HG03108 (cell line): ENCODE measurements around the gene SLC35E4.
A peak's percentile ranks its signal among the peaks of the same experiment; 100 is the strongest.
"Not testable (repeated sequence)": the region's sequence is repeated elsewhere in the genome, so short reads cannot be mapped to it uniquely, and the experiment has no call there.

Source experiments
- ATAC-seq: cut with Tn5 transposase; IDR thresholded peaks from one replicate; pipeline ENCODE4 v1.9.1; 2021; ENCODE audit warnings: moderate library complexity; ENCODE audit not compliant: unreplicated experiment

SLC35E4 gene

DNA sequence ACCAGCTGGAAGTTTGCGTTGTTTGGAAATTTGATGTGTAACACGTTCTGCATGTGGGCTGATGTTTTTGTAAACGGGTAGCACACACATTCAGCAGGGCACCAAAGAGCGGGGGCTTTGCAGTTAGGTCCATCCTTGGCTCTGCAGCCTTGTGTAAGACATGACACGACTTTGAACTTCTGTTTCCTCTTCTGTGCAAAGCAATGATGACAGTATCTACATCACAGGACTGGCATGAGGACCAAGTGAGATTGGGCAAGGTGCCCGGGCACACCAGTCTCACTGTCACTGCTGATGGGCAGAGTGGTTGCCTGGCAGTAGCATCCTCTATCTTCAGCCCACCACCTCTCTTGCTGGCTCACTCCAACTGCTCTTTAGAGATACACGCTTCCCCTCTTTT lies 25.3 kb upstream of the SLC35E4 start:
- ATAC-seq, result no peak

DNA sequence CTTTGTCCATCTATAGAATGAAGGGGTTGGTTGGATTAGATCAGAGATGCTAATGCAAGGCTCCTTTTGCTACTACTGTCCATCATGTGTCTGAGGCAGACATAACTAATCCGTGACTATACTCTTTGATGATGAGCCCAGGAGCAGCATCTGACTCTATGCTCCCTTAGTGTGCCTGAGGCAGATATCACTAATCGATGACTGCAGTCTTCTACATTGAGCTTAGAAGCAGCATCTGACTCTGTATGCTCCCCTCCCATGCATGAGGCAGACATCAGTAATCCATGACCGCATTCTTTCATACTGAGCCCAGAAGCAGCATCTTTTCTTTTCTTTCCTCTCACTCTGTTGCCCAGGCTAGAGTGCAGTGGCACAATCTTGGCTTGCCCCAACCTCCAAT lies 24.4 kb upstream of the SLC35E4 start:
- no peak for ATAC-seq

DNA sequence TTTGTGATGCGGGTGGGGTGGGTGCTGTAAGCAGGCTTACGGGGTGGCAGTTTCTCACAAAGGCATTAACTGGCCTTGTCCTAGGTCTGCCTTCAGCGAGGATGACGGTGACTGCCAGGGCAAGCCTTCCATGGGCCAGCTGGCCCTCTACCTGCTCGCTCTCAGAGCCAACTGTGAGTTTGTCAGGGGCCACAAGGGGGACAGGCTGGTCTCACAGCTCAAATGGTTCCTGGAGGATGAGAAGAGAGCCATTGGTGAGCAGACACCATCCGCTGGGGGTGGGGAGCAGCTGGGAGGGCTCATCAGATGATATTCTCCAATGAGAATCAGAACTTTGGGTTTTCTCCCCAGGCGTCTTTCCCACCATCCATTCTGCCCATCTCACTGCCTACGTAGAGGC lies 22.8 kb upstream of the SLC35E4 start:
- ATAC-seq, result no peak

DNA sequence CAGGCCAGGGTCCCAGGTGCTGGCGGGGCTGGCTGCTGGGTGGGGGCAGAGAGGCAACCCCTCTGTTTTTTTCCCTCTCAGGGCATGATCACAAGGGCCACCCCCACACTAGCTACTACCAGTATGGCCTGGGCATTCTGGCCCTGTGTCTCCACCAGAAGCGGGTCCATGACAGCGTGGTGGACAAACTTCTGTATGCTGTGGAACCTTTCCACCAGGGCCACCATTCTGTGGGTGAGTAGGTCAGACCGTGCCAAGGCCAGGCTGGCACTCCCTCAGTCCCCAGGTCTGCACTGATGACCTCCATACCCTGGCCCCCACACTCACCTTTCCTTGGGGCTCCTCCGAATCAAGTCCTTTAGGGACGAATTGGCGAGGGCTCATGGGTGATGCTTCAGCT lies 21.3 kb upstream of the SLC35E4 start:
- no peak for ATAC-seq

DNA sequence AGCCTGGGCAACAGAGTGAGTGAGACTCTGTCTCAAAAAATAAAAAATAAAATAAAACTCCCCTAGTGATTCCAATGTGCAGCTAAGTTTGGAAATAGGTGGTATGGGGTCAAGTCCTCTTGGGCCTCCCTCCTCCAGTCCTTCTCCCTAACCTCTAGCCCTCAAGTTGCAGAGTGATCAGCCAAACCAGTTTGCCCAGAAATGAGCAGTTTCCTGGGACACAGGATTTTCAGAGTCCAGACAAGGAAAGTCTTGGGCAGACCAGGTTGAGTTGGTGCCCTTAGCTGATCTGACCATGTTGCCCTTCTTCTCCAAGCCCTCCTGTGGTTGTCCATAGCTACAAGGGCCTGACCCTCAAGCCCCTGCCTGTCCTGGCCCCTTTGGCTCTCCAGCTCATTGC lies 20.7 kb upstream of the SLC35E4 start:
- ATAC-seq, result no peak

DNA sequence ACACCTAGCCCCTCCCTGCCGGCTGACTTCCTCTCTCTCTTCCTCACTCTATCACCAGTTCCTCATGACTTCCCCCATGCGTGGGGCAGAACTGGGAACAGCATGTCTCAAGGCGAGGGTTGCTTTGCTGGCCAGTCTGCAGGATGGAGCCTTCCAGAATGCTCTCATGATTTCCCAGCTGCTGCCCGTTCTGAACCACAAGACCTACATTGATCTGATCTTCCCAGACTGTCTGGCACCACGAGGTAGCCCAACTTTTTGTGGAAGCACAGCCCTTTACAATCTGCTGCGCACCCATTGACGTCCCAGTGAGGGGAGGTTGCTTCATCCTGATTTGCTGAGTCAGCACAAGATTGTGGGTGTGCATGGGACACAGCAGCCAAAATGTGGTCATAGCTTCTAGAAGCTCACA lies 20.0 kb upstream of the SLC35E4 start:
- ATAC-seq, result no peak

DNA sequence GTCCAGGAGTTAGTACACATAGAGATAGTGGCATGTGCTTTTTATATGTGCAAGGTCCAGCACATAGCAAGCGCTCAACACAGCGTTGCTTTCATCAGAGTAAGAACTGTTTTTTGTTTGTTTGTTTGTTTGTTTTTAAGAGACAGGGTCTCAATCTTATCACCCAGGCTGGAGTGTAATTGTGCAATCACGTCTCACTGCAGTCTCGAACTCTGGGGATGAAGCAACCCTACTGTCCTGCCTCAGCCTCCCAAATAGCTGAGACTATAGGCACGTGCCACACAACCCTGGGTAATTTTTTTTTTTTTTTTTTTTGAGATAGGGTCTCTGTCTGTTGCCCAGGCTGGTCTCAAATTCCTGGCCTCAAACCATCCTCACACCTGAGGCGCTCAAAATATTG lies 17.8 kb upstream of the SLC35E4 start:
- no peak for ATAC-seq

DNA sequence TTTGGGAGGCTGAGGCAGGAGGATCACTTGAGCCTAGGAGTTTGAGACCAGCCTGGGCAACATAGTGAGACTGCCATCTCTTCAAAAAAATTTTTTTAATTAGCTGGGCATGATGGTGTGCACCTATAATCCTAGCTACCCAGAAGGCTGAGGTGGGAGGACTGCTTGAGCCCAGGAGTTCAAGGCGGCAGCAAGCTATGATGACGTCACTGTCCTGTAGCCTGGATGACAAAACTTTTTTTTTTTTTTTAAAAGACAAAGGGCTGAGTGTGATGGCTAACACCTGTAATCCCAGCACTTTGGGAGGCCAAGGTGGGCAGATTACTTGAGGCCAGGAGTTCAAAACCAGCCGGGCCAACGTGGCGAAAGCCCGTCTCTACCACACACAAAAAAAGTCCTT lies 15.7 kb upstream of the SLC35E4 start:
- ATAC-seq, result not testable (repeated sequence)

DNA sequence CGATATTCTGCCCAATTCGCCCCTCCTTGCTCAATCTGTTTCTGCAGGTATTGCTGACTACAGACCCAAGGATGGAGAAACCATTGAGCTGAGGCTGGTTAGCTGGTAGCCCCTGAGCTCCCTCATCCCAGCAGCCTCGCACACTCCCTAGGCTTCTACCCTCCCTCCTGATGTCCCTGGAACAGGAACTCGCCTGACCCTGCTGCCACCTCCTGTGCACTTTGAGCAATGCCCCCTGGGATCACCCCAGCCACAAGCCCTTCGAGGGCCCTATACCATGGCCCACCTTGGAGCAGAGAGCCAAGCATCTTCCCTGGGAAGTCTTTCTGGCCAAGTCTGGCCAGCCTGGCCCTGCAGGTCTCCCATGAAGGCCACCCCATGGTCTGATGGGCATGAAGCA lies 9.2 kb upstream of the SLC35E4 start:
- no peak for ATAC-seq

DNA sequence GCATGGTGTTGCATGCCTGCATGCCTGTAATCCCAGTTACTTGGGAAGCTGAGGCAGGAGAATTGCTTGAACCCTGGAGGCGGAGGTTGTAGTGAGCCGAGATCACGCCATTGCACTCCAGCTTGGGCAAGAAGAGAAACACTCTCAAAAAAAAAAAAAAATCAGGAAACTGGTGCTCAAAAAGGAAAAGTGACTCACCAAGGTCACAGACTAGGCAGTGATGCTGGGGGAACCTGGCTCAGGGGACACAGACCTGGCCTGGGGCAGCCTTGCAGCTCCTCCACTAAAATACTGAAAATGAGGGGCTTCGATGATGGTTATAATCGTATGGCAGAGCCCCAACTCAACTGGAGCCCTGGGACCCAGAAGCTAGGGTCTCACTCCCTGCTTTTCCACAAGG lies 8.1 kb upstream of the SLC35E4 start:
- no peak for ATAC-seq

DNA sequence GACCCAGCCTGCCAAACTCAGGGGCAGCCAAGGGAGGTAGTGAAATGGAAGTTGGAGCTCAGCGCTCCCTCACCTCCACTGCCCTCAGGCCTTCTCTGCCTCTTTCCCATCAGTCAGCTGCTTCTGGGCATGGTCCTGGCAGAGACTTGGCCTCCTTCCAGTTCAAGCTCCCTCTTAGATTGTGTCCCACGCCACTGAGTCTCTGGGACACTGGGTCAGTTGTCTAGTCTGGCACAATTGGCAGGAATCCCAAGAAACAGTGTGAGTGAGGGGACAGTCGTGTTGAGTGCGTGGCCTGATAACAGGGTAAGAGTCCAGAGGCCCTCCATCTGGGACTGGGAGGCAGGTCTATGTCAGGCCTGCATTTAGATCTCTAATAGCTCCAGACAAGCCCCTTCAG lies 7.1 kb upstream of the SLC35E4 start:
- no peak for ATAC-seq

DNA sequence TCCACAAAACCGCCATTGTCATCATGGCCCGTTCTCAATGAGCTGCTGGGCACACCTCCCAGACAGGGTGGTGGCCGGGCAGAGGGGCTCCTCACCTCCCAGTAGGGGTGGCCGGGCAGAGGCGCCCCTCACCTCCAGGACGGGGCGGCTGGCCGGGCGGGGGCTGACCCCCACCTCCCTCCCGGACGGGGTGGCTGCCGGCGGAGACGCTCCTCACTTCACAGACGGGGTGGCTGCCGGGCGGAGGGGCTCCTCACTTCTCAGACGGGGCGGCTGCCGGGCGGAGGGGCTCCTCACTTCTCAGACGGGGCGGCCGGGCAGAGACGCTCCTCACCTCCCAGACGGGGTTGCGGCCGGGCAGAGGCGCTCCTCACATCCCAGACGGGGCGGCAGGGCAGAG lies 4.1 kb upstream of the SLC35E4 start:
- ATAC-seq, result not testable (repeated sequence)

DNA sequence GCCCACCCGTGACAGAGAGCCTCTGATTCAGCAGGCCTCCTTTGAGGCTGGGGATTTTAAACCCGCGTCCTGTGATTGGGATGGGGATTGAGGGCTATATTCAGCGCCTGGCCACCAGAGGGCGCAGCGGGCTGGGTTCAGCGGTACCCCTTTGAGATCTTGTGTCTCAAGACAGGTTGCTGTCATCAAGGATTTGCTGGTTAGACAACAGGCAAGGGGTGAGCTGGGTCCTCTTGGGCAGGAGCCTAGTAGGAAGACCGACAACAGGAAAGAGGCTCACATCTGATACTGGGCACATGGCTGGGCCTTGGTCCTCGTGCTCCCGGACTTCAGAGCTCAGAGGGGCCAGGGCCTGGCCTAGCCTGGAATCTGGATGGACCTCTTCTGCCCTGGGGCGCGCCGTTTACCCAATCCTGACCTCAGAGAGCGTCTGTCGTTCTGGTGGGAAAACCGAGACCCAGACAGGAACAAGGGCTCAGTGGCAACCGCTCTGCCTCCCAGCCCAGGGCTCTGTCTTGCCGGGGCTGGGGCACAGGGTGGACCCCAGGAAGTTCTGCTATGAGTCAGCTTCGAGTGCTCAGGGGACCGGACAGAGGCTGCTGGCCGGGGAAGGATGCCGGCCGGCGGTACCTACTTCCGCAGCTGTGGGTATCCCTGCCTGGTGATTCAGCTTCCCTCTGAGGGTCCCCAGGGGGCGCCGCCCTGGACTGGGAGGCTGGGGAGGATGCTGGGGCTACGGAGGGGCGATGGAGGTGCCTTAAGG lies 929 bp upstream of the SLC35E4 start:
- ATAC-seq, result peak; percentile 52

DNA sequence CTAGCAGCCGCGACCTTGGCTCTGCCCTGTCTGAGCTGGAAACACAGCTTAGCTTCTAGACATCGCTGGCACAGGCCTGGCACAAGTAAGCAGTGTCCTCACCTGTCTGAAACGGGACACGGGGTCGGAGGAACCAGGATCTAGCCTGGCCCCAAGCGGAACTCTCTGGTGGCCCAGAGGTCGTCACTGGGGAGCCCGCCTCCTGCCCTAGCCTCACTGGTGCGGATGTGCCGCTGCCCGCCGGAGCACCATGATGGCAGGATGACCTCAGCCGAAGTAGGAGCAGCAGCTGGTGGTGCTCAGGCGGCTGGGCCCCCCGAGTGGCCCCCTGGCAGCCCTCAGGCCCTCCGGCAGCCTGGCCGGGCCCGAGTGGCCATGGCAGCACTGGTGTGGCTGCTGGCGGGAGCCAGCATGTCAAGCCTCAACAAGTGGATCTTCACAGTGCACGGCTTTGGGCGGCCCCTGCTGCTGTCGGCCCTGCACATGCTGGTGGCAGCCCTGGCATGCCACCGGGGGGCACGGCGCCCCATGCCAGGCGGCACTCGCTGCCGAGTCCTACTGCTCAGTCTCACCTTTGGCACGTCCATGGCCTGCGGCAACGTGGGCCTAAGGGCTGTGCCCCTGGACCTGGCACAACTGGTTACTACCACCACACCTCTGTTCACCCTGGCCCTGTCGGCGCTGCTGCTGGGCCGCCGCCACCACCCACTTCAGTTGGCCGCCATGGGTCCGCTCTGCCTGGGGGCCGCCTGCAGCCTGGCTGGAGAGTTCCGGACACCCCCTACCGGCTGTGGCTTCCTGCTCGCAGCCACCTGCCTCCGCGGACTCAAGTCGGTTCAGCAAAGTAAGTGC lies 871 bp downstream of the SLC35E4 start:
- no peak for ATAC-seq

DNA sequence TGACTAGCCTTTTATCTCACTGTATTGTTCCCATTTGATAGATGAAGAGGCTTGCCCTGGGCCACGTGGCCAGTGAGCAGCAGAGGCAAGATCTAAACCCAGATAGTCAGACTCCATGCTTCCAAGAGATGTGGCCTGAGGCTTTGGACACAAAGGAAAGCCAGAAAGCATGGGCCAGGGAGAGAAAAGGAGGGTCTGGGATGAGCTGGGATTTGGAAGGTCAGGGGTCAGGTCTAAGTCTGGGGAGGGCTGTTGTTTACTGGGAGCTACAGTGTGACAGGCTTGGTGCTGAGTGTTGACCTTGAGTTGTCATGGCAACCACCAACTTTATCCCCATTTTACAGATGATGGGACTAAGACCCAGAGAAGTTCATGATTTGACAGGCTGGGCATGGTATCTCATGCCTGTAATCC lies 2.1 kb downstream of the SLC35E4 start:
- no peak for ATAC-seq

DNA sequence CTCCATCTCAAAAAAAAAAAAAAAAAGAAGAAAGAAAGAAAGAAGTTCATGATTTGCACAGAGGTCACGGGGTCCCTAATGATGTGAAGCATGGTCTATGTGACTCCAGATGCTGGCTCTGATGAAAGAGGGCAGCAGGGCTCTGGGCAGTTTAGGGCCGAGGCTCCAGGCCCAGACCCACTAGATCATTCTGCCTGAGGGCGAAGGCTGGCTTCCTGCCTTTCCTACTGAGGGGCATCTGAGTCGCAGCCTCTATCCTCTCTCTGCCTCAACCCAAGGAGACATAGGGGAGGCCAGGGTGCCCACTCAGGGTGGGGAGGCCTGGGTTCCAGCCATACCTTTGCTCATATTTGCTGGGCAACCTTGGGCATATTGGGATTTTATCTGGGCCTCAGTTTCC lies 4.8 kb downstream of the SLC35E4 start:
- ATAC-seq, result no peak

DNA sequence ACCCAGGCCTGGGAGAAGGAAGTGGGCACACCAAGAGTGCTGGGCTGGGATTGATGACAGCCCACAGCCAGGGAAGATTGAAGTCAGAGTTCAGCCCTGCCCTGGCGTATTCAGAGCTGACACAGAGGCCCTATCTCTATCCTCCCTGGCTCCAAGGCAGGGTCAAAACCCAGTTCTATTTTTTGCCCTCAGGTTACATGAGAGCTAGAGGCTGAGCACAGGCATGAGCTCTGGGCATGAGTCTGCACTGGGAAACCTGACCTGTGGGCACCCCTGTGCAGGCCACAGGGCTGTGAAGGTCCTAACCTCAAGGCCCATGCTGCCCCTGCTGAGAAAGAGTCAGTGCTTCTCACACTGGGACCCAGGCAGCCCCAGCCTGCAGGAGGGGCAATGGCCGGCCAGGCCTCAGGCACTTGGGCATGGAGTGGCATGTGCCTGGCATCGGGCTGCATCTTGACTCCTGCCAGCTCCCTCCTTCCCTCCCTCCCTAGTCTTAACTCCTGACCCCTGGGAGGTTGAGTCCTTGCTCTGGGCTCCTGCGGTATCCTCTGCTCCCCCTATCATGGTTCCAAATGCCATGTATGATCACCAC lies 5.4 kb downstream of the SLC35E4 start:
- no peak for ATAC-seq

DNA sequence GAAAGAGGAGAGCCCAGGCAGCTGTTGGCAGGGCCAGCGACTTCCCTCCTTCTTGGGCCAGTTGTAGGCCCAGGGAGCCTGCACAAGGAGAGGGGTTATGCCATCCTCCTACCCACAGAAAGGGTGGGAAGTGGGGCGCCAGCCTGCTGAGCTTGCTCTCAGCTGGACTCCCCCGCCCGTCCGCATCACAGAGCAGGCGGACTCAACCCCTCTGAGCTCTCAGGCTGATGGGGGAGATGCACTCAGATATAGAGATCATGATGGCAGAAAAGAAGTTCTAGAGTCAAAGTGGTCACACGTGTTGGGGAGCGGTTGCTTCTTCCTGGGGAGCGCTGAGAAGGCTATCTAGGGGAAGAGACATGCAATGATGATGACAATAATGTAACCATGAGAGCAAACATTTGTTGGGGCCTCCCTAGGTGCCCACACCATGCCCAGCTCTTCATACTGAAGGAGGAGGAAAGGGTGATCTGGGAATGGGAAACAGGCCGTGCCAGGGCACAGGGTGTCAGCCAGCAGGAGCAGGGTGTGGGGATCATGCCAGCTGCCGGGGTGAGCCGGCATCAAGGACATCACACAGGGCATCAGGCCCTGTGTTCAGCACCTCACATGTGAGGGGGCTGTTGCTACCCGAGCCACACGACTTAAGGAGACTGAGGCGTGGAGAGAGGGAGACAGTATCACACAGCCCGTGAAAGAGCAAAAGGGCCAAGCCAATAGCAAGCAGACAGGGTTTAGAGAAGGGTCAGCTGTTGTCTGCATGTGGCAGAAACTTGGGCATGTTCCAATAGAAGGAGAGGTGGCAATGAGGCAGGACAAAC lies 7.7 kb downstream of the SLC35E4 start:
- no peak for ATAC-seq

DNA sequence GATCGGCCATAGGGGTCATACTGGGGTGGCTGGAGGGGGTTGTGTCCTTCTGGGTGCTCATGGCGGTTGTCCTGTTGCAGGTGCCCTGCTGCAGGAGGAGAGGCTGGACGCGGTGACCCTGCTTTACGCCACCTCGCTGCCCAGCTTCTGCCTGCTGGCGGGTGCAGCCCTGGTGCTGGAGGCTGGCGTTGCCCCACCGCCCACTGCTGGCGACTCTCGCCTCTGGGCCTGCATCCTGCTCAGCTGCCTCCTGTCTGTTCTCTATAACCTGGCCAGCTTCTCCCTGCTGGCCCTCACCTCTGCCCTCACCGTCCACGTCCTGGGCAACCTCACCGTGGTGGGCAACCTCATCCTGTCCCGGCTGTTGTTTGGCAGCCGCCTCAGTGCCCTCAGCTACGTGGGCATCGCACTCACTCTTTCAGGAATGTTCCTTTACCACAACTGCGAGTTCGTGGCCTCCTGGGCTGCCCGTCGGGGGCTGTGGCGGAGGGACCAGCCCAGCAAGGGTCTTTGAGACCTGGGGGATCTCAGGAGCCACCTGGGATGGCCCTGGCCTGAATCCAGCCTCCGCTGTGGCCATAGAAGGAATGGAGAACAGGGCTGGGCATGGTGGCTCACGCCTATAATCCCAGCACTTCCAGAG lies 11.1 kb downstream of the SLC35E4 start:
- no peak for ATAC-seq

DNA sequence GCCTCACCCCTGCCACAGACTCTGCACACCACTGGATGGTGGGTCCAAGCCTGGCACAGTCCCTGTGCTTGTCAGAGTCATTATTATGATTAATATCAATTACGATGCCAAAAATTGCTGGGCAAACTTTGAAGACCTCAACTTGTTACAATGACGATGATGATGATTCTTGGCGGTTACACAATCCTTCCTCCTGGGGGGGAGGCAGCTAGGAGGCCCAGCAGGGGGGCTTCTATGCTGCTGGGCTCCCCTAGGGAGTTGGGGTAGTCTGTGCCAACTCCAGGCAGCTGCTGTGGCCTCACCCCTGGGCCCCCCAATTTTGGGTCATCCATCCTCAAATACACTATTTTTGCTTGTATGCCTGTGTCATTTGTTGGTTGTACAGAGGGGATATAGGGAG lies 12.0 kb downstream of the SLC35E4 start:
- ATAC-seq, result no peak

DNA sequence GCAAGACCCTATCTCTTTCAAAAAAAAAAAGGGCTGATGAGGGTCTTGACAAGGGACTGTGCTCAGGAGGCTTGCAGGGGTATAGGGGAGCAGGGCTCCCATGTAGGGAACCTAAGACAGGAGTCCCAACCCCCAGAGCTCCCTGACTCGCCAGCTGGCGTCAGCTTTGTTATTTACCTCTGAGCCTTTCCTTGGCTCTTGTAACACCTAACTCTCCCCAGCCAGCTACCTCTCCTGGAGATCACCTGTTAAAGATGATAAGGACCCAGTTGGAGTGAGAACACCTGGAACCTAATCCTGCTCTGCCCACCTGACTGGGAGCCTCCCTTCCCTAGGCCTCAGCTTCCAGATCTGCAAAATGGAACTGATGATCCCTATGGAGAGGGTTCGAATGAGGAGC lies 13.2 kb downstream of the SLC35E4 start:
- ATAC-seq, result no peak
